Dermis blood vessel endothelial cell (primary cell): Measurements from ENCODE around the gene SERPINB1. TPM values are rescaled to one million over a fixed set of nuclear protein-coding genes. Genes with fewer than 3 reads are reported as not detected.
A peak's percentile ranks its signal among the peaks of the same experiment; 100 is the strongest.

Source experiments
- DNase-seq: peaks from one replicate; pipeline ENCODE4 v3.0.0; 2010
- total RNA-seq: library from RNA; depleted of rRNA; stranded (reverse); fragments of >200 nt; gene quantifications from 2 replicates; pipeline ENCODE4 v1.2.3, GENCODE V29; 2014

SERPINB1 gene
- total RNA-seq, 1 donor from 2014 or later, result 32.2 TPM

DNA sequence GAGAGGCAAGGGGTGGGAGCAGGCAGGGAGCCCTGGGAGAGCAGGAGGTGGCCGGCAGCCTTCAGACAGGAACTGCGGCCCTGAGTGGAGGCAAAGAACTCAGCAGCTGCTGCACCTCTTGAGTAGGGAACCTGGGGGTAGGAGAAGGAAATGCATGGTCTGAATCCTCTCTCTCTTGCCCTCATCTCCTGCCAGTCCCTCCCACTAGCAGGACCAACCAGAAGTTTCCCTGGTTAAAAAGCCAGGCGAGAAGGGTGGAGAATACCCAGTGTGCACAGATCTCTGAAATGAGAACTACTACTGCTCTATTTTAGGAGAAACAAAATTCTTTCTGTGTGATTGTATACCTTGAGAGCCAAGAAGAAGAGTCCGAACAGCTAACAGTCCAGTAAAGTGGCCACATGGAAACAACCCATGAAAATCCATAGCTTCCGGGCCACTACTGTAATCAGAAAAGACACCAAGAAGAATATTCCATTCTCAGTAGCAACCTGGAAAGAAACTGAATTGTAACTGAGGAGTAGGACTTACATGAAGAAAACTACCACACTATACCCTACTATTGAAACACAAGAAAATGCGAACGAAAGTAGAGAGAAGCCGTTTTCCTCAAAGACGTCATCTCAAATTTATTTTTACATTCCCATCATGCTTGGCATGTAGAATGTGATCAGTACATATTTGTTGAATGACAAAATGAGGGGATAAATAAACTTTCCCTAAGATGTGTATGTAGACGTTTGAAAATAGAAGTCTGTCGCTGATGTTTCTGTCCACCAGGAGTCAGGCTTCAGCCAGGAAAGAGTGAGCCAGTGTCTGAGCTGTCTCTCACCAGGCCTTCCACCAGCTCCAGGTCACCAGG lies 50.8 kb downstream of the SERPINB1 start:
- peak; percentile 93 for DNase-seq

DNA sequence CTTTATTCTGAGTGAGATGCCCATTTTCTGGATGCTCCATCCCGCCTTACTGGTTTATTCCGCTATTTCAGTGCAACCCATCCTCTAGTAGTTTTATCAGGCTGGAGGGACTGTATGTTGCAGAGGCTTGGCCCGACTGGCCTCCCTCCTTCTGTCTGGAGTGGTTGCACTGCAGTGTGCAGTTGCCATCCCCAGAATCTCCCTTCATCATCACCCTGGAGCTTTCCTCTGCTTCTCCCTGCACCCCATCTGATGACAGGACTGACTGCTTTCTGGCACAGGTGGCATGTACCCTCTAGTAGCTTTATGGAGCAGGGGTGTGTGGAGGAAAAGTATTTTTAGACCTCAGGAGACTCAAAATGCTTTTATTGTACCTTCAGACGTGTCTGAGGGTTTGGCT lies 55.4 kb downstream of the SERPINB1 start:
- no peak for DNase-seq

- DNase-seq, result no peak
Measured at GRCh38 chr6:2784930-2785329, 56.7 kb downstream of the SERPINB1 start.

DNA sequence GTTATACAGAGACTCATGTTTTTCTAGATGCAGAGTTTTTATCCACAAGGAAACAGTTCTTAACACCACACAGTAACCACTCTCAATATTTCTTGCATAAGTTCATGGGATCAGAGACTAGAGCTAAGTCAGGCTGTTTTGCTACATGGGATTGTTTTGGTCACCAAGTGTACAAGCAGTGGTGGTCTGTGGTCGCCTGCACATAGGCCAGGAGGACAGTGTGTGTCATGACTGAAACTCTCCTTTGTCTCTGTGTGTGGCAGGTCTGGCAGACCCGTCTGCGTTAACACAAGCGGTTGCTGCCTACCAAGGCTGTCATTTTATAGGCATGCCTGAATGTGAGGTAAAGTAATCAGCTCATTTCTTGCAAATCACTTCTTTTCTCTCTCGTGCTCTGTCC lies 57.6 kb downstream of the SERPINB1 start:
- no peak for DNase-seq

DNA sequence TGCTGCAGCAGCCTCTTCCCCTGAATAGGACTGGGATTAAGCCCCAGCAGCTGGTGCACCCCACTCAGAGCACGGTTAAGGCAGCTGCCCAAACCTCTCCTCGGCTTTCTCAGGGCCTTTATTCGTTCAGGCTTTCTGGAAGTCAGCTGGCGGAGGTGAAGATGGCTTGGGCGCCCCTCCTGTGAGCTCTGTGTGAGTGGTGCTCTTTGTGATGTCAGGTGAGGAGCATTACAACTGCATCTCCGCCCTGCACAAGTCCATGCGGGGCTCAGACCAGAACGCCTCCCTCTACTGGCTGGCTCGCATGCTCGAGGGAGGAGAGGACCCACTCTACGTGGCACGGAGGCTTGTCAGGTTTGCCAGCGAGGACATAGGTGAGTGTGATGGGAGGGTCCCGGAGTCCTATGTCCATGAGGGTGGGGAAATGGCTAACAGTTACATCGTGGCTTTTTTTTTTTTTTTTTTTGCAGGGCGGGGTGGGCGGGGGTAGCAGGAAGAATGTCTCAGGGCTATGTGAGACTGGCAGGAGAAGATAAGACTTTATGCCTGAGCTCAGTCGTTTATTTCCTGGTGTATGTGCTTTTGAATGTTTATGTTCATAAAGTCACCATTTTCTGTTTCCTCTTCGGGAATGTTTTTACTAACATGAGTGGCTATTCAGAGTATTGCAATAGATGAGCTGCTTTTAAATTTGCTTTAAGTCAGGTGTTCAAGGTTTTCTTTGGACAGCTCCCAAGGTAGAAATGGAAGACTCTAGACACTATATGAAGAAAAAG lies 58.3 kb downstream of the SERPINB1 start:
- DNase-seq, result peak; percentile 80

- no peak for DNase-seq
Measured at GRCh38 chr6:2782825-2783187, 58.9 kb downstream of the SERPINB1 start.

DNA sequence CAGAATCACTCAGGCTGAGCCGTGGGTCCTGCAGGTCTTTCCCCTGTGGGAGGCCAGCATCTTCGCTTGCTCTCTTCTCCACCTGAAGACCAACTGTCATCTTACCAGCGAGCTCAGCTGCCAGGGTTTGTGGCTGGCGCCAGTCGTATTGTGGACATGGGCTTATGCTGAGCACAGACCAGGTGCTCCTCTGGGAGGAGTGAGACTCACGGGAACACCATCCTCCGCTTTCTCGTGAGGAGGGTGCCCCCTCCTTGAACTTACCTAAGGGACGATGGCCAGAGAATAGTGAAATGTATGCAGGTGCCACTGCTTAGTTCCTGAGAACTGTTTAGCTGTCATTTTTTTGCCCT lies 59.3 kb downstream of the SERPINB1 start:
- DNase-seq, result no peak

Other genes starting within 250 kb of the SERPINB1 start
- 0.51 and 0.65 TPM in 2 replicates for gene MYLK4, start 90.9 kb downstream of the SERPINB1 start, total RNA-seq
- gene WRNIP1, start 76.5 kb downstream of the SERPINB1 start, total RNA-seq, result 73.6 and 77.3 TPM in 2 replicates
- 37.3 and 98.0 TPM in 2 replicates for gene SERPINB9, start 61.4 kb upstream of the SERPINB1 start, total RNA-seq
- 127 and 135 TPM in 2 replicates for gene SERPINB6, start 129.7 kb upstream of the SERPINB1 start, total RNA-seq
- gene NQO2, start 158.0 kb upstream of the SERPINB1 start, total RNA-seq, result 22.5 and 24.1 TPM in 2 replicates
- 30.5 and 35.4 TPM in 2 replicates for gene RIPK1, start 226.6 kb upstream of the SERPINB1 start, total RNA-seq